ENCODE data around the gene COQ8B.

DNA sequence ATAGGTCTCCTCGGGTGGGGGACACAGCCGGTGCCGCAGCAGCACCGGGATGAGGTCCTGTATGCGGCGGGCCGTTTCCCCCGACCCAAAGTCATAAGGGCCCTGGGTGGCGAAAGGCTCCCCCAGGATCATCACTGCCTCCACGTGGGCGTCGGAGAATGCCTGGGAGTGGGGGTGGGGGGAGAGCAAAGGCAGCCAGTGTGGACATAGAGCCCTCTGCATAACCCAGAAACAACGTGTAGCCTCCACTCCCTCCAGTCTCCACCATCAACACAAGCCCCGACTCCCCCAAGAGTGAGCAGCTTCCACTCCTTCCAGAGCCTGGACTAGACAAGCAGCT lies 24.5 kb downstream of the COQ8B start:
- TF ChIP-seq, protein P1, sequence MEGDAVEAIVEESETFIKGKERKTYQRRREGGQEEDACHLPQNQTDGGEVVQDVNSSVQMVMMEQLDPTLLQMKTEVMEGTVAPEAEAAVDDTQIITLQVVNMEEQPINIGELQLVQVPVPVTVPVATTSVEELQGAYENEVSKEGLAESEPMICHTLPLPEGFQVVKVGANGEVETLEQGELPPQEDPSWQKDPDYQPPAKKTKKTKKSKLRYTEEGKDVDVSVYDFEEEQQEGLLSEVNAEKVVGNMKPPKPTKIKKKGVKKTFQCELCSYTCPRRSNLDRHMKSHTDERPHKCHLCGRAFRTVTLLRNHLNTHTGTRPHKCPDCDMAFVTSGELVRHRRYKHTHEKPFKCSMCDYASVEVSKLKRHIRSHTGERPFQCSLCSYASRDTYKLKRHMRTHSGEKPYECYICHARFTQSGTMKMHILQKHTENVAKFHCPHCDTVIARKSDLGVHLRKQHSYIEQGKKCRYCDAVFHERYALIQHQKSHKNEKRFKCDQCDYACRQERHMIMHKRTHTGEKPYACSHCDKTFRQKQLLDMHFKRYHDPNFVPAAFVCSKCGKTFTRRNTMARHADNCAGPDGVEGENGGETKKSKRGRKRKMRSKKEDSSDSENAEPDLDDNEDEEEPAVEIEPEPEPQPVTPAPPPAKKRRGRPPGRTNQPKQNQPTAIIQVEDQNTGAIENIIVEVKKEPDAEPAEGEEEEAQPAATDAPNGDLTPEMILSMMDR (IDR thresholded peaks at IDR 0.05; ENCODE audit: low read length) = no peak
- TF ChIP-seq EZH2 (IDR thresholded peaks at IDR 0.05; ENCODE audit: borderline replicate concordance, low read length) = no peak

All from OCI-LY1 (cell line).